K562 (cell line): ENCODE results near the gene TARM1. TPM values are rescaled to one million over a fixed set of nuclear protein-coding genes. Genes with fewer than 3 reads are reported as not detected.
"Not testable (repeated sequence)": the region's sequence is repeated elsewhere in the genome, so short reads cannot be mapped to it uniquely, and the experiment has no call there.

ENCODE experiments used
- ATF2 ChIP-seq: sonication (generic); formaldehyde crosslinking; IDR thresholded peaks from 2 replicates; pipeline ENCODE4 v1.8.1; 2022; ENCODE audit warnings: missing genetic modification reagents
- CTBP1 ChIP-seq: fragments of 450-650 bp; IDR thresholded peaks from 2 replicates; pipeline ENCODE4 v1.6.1; 2016; ENCODE audit warnings: borderline replicate concordance
- CXXC5 ChIP-seq: fragments of 250-450 bp; sonication (Bioruptor Pico); IDR thresholded peaks from 2 replicates; pipeline ENCODE4 v1.8.0; 2022; ENCODE audit warnings: inconsistent platforms, mild to moderate bottlenecking, moderate library complexity
- E2F6 ChIP-seq, 2 experiments: IDR thresholded peaks; 2 replicates each; pipeline ENCODE4 v1.6.1; 2011; ENCODE audit warnings: borderline replicate concordance in 1 of 2, control low read depth in 1 of 2, low read depth in 1 of 2, low read length in 1 of 2, mild to moderate bottlenecking in 1 of 2, mixed read lengths in 1 of 2, moderate library complexity in 1 of 2; ENCODE audit not compliant: insufficient read depth in 1 of 2, insufficient read length in 1 of 2, poor library complexity in 1 of 2, severe bottlenecking in 1 of 2; ENCODE audit errors: extremely low read depth in 1 of 2
- ETV6 ChIP-seq, 3 experiments: fragments of 150-350 bp in 1 of 3; sonication (generic) in 1 of 3; formaldehyde crosslinking in 1 of 3; IDR thresholded peaks; 2 replicates each; pipeline versions ENCODE4 v1.6.1 to v1.8.0; 2014 to 2022; ENCODE audit warnings: borderline replicate concordance in 2 of 3, low read depth in 2 of 3, antibody characterized with exemption in 1 of 3, low read length in 1 of 3, mild to moderate bottlenecking in 1 of 3, missing genetic modification reagents in 1 of 3
- FOXA3 ChIP-seq, 2 experiments: fragments of 450-650 bp in 1 of 2; sonication (generic) in 1 of 2; formaldehyde crosslinking; IDR thresholded peaks in 1 of 2; conservative IDR thresholded peaks in 1 of 2; 2 replicates each; pipeline versions ENCODE4 v1.4.0 to v1.8.0; 2020 to 2022; ENCODE audit warnings: mild to moderate bottlenecking in 2 of 2, missing genetic modification reagents in 1 of 2
- FOXM1 ChIP-seq, 2 experiments: fragments of 450-650 bp in 1 of 2; sonication (generic) in 1 of 2; formaldehyde crosslinking in 1 of 2; IDR thresholded peaks; 2 replicates each; pipeline versions ENCODE4 v1.6.1 to v1.9.0; 2017 to 2022; ENCODE audit warnings: low read depth in 2 of 2, mild to moderate bottlenecking in 2 of 2, missing genetic modification reagents in 1 of 2, moderate library complexity in 1 of 2
- GATAD2A ChIP-seq: fragments of 450-650 bp; IDR thresholded peaks from 2 replicates; pipeline ENCODE4 v1.6.1; 2017
- HDAC8 ChIP-seq: fragments of 450-650 bp; IDR thresholded peaks from 2 replicates; pipeline ENCODE4 v1.6.1; 2016; ENCODE audit warnings: mild to moderate bottlenecking, missing genetic modification characterization, moderate library complexity, missing compliant biosample characterization
- HMGN3 ChIP-seq: IDR thresholded peaks from 2 replicates; pipeline ENCODE4 v1.6.1; 2011; ENCODE audit warnings: borderline replicate concordance, low read depth, mild to moderate bottlenecking, mixed read lengths, low read length; ENCODE audit not compliant: insufficient read length; ENCODE audit errors: extremely low read depth
- HNRNPLL ChIP-seq: fragments of 200-400 bp; formaldehyde crosslinking; IDR thresholded peaks from 2 replicates; pipeline ENCODE4 v1.6.1; 2017; ENCODE audit warnings: low read length, low read depth, mild to moderate bottlenecking; ENCODE audit not compliant: poor library complexity, severe bottlenecking
- NR3C1 ChIP-seq: sonication (generic); formaldehyde crosslinking; IDR thresholded peaks from 2 replicates; pipeline ENCODE4 v1.8.1; 2022; ENCODE audit warnings: missing genetic modification reagents
- RB1 ChIP-seq: fragments of 450-650 bp; IDR thresholded peaks from 2 replicates; pipeline ENCODE4 v1.6.1; 2017; ENCODE audit warnings: low read depth, mild to moderate bottlenecking
- SIN3A ChIP-seq, 2 experiments: fragments of 150-350 bp in 1 of 2; IDR thresholded peaks; 2 replicates each; pipeline ENCODE4 v1.6.1; 2011 to 2016; ENCODE audit warnings: borderline replicate concordance in 2 of 2, low read depth in 2 of 2, low read length in 2 of 2, mild to moderate bottlenecking in 2 of 2, moderate library complexity in 2 of 2; ENCODE audit not compliant: control insufficient read depth in 1 of 2
- TFAP4 ChIP-seq: sonication (generic); formaldehyde crosslinking; IDR thresholded peaks from 2 replicates; pipeline ENCODE4 v1.8.0; 2022; ENCODE audit warnings: missing genetic modification reagents, mild to moderate bottlenecking, moderate library complexity, borderline replicate concordance
- ZNF124 ChIP-seq: sonication (generic); formaldehyde crosslinking; IDR thresholded peaks from 2 replicates; pipeline ENCODE4 v1.8.1; 2022; ENCODE audit warnings: missing genetic modification reagents
- ZNF282 ChIP-seq: sonication (generic); formaldehyde crosslinking; IDR thresholded peaks from 2 replicates; pipeline ENCODE4 v1.8.1; 2023; ENCODE audit warnings: missing genetic modification reagents
- ZNF431 ChIP-seq: sonication (generic); formaldehyde crosslinking; IDR thresholded peaks from 2 replicates; pipeline ENCODE4 v1.8.0; 2022; ENCODE audit warnings: mild to moderate bottlenecking, missing genetic modification reagents
- polyA plus RNA-seq, 8 experiments: library from polyadenylated mRNA; depleted of rRNA in 4 of 8; stranded (reverse) in 5 of 8; unstranded in 3 of 8; fragments of >200 nt; fragmentation: Nextera tagmentation in 2 of 8; fragmentation: Illumina TruSeq in 1 of 8; extraction: Ambion mirVana in 2 of 8; extraction: Trizol in 1 of 8; gene quantifications; 2 replicates each; pipeline versions ENCODE4 v1.2.1 to v1.2.3, GENCODE V29; 2011 to 2014; ENCODE audit warnings: inconsistent platforms in 1 of 8, missing spikeins in 1 of 8
- total RNA-seq, 7 experiments: library from RNA; depleted of rRNA in 6 of 7; stranded (reverse); fragments of >200 nt in 6 of 7; fragmentation: Illumina TruSeq in 2 of 7; extraction: Trizol in 2 of 7; gene quantifications; 2 replicates each; pipeline versions ENCODE4 v1.2.1 to v1.2.3, GENCODE V29; 2011 to 2021; ENCODE audit warnings: low replicate concordance in 1 of 7

Gene TARM1
- total and polyA plus RNA-seq, 9 of the 15 experiments (the other 6 are each of a cell fraction or from before 2014, with no cell fraction given) = not detected

GRCh38 chr19:54095859-54096616, 14.9 kb upstream of the TARM1 start (continued):
- not testable (repeated sequence) for TF ChIP-seq FOXM1 (IDR thresholded peaks at IDR 0.05; ENCODE audit: low read depth); ETV6 (IDR thresholded peaks at IDR 0.05; ENCODE audit: borderline replicate concordance in 1 of 2, low read depth in 2 of 2, low read length in 1 of 2)
- TF ChIP-seq FOXM1 (CRISPR knock-in tag; IDR thresholded peaks at IDR 0.05; ENCODE audit: low read depth) (peak; percentile 96), GATAD2A (0 out of 2 replicates have a peak, but pooled peaks have one; percentile 31), ZNF431 (peak; percentile 84), CTBP1 (peak; percentile 48; the same call in 1 of the 2 replicates), HDAC8 (0 out of 2 replicates have a peak, but pooled peaks have one; percentile 25), CXXC5 (CRISPR knock-in tag) (peak; percentile 70), NR3C1 (CRISPR knock-in tag) (peak; percentile 90), TFAP4 (CRISPR knock-in tag) (peak; percentile 87), RB1 (peak; percentile 45; the same call in 1 of the 2 replicates), SIN3A (IDR thresholded peaks at IDR 0.05; ENCODE audit: borderline replicate concordance in 2 of 2, control insufficient read depth in 1 of 2, low read depth in 2 of 2, low read length in 2 of 2) (peak in 1 of 2 experiments; percentile 17; a peak in 1 of 4 replicates), ETV6 (CRISPR knock-in tag; IDR thresholded peaks at IDR 0.05; ENCODE audit: borderline replicate concordance) (peak; percentile 88; the same call in 1 of the 2 replicates), FOXA3 (CRISPR knock-in tag; conservative IDR thresholded peaks at IDR 0.05 in 1 of 2, IDR thresholded peaks at IDR 0.05 in 1 of 2) (peak in 1 of 2 experiments; percentile 72; a peak in 1 of 4 replicates), ATF2 (CRISPR knock-in tag) (peak; percentile 66; the same call in 1 of the 2 replicates), HNRNPLL (peak; percentile 26), HMGN3 (peak; percentile 47), ZNF124 (CRISPR knock-in tag) (peak; percentile 81; the same call in 1 of the 2 replicates), E2F6 (IDR thresholded peaks at IDR 0.05; ENCODE audit: borderline replicate concordance in 1 of 2, extremely low read depth in 1 of 2, insufficient read depth in 1 of 2, insufficient read length in 1 of 2, low read depth in 1 of 2, low read length in 1 of 2, poor library complexity in 1 of 2, severe bottlenecking in 1 of 2) (peak; percentile 94 to 99), ZNF282 (CRISPR knock-in tag) (peak; percentile 58; the same call in 1 of the 2 replicates)
